Transverse colon (tissue), 4 donors: ENCODE measurements around the gene ZNF628.

Source experiments
- POLR2A ChIP-seq: fragments of 450-650 bp; IDR thresholded peaks from one replicate; pipeline ENCODE4 v1.6.1; 2016; ENCODE audit warnings: antibody characterized with exemption, mild to moderate bottlenecking, moderate library complexity
- POLR2AphosphoS5 ChIP-seq, 3 donors: sonication (generic); formaldehyde crosslinking; IDR thresholded peaks; one replicate each; pipeline ENCODE4 v1.6.1; 2016; ENCODE audit warnings: antibody characterized with exemption in 3 of 3
- TF ChIP-seq, protein P1 (sequence below), 5 experiments: fragments of 200-600 bp in 3 of 5; fragments of 450-650 bp in 2 of 5; sonication (generic) in 3 of 5; IDR thresholded peaks; 1 replicate in 2 of 5; 2 replicates in 3 of 5; pipeline ENCODE4 v1.5.1; 2016 to 2017; ENCODE audit warnings: antibody characterized with exemption in 5 of 5, inconsistent platforms in 3 of 5, mild to moderate bottlenecking in 2 of 5, moderate library complexity in 1 of 5

DNA sequence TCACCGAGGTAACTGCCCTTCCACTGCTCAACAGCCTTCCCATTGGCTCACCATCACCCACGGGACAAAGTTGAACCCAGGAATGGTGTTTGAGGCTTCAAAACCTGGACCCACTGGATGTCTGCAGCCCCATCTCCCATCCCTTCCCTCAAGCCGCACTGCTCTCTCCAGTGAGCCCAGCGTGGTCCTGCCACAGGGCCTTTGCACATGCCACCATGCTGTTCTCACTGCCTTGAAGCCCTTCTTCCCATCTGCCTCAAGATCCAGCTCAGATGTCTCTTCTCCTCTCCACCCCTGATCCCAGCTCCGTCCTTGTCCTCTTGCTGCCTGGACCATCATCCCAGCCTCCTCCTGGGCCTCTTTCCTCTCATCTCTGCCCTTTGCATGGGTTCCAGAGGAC, 37.4 kb upstream of the ZNF628 start:
- TF ChIP-seq POLR2A: no peak
- TF ChIP-seq, protein P1, sequence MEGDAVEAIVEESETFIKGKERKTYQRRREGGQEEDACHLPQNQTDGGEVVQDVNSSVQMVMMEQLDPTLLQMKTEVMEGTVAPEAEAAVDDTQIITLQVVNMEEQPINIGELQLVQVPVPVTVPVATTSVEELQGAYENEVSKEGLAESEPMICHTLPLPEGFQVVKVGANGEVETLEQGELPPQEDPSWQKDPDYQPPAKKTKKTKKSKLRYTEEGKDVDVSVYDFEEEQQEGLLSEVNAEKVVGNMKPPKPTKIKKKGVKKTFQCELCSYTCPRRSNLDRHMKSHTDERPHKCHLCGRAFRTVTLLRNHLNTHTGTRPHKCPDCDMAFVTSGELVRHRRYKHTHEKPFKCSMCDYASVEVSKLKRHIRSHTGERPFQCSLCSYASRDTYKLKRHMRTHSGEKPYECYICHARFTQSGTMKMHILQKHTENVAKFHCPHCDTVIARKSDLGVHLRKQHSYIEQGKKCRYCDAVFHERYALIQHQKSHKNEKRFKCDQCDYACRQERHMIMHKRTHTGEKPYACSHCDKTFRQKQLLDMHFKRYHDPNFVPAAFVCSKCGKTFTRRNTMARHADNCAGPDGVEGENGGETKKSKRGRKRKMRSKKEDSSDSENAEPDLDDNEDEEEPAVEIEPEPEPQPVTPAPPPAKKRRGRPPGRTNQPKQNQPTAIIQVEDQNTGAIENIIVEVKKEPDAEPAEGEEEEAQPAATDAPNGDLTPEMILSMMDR (IDR thresholded peaks at IDR 0.05): no peak
- TF ChIP-seq POLR2AphosphoS5 (IDR thresholded peaks at IDR 0.05): no peak
